Left cardiac atrium (tissue), 4 donors: ENCODE results near the gene ZSWIM6. TPM values are rescaled to one million over a fixed set of nuclear protein-coding genes. Genes with fewer than 3 reads are reported as not detected.

Experiments used
- ATAC-seq, 2 donors: fragments of 200-7000 bp; cut with Tn5 transposase; one replicate each; pipeline ENCODE4 v1.9.1; 2020; ENCODE audit warnings: mild to moderate bottlenecking in 2 of 2, moderate library complexity in 2 of 2
- DNase-seq: peaks from one replicate; pipeline ENCODE4 v3.0.0-alpha.2; 2020
- intact Hi-C, 2 donors: fragments of 100-400 bp; cut with DNase I; formaldehyde crosslinking; loops; one replicate each; pipeline versions ENCODE4 v1.14.1 to v1.15.1; 2022 to 2023
- total RNA-seq, 2 donors: library from RNA; stranded (reverse); fragmentation: NEBNext Ultra II Directional; extraction: Animal tissue kit (Norgen Biotek cat#: 25700); gene quantifications; one replicate each; pipeline ENCODE4 v1.2.1, GENCODE V29; 2021
- donor health status: DM: no; HTN: yes; CAD: no.
- donor health status: DM: no; HTN: yes; CAD: no; lungs with severe emphysema.
- donor health status: DM: yes; HTN: yes; CAD: no.
- donor health status: Dilated cardiomyopathy.

The ZSWIM6 gene
- total RNA-seq, 2 donors from 2014 or later, result 6.8 to 7.8 TPM

DNA sequence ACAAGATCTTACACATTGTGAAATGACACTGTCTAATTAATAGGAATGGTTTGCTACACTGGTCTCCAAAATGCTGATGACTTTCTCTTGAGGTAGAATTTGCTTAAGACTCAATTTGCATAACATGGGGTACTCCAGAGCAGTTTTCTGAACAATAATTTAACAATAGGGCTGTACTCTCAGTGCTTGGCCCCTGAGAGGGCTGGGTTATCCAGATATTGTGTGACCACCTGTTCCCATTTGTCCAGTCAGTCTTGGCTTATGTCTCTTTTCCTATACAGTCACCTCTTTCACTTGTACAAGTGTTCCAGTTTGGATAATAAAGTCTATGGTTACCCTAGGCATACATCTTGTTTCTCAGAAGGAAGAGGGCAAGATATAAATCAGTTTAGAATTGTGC lies 17.9 kb downstream of the ZSWIM6 start:
- DNase-seq (no peak), ATAC-seq (no peak)
- intact Hi-C loops, result no loop called here

DNA sequence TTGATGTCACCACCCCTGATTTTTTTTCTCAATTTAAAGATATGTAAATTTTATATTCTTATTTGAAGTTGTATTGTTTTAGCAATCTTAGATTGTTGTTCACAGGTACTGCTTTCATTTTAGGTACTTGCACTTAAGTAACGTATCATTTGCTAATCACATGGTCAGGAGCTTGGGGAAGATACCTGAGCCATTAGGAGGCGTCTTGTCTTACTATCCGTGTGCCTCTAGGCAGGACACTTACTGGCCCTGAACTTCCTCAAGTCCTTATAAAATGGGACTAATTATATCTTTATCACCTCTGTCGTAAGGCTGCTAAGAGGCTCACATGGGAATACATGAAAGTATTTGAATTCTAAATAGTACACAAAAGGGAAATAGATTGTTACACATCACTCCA lies 18.5 kb downstream of the ZSWIM6 start:
- no peak for DNase-seq
- intact Hi-C loops, result no loop called here
- no peak for ATAC-seq

DNA sequence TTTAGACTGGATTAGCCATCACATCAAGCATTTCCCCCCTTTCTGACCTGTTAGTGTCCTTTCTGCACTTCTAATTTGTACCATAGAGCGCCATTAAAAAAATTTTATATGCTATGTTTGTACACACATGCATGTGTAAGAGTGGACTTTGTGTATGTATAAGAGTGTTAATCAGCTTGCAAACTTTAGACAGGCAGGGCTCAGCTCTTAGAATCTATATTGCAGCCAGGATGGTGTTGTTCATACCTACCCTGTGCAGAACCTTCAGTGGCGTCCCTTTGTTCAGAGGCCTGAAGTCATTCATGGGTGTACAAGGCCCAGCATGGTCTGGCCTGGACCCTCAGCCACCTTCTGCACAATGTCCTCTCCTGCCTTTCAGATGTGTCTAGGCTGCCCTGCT lies 19.7 kb downstream of the ZSWIM6 start:
- ATAC-seq (no peak), DNase-seq (no peak)
- intact Hi-C loops, result no loop called here

DNA sequence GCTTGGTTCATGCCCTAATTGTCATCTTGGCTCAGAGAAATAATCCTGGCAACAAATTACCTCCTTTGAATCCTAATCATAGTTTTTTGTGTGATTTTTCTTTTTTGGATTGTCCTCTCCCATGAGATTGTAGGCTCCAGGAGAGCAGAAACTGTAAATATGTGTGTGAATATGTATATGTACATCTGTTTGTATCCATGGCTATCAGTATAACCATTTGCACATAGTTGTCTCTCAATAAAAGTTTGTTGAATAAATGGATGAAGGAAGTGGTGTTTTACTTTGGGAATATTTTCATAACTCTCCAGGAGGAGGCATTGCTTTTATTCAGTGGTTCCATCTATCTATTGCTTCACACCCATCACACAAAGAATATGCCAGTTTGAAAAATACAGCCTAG lies 20.1 kb downstream of the ZSWIM6 start:
- intact Hi-C loops, result no loop called here
- ATAC-seq, result no peak
- no peak for DNase-seq

DNA sequence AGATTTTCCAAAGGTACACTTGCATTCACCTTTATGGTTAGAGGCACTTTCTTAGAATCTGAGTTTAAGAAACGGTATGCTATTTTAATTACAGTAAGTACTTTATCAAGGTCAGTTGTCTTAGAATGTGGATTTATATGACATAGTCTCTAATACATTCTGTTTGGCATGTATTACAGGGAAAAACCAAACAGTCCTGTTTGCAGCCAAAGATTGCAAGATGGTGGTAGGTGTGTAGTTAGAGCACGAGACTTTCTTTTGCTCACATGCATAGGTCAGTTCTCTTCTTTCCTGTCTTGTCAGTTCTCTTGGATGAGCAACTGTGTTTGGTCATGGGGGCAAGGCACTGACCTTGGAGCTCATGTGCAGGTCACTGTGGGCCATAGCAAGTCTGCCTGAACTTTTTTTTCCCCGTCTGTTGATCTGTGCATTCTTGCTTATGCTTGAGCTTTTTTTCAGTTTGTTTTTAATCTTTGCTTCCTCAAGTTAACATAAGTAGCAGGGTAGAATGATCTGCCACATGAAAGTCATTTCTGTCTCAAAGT lies 20.6 kb downstream of the ZSWIM6 start:
- intact Hi-C loops, result no loop called here
- ATAC-seq (no peak), DNase-seq (no peak)

DNA sequence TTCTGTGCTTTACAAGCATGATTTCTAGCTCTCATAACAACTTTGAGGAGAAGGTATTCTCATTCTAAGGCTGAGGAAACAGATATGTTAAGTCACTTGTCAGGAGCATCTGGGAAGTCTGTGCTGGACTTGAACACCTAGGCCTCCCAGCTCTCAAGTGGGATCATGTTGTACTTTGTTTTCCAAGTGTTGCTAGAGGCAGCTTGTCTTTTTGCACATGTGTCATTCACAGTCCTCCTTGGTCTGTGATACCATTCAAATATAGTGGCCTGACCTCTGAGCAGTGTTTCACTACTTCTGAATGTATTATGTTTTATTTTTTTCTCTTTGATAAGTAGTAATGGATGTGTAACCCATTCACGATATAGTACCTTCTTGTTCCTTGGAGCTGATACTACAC lies 21.2 kb downstream of the ZSWIM6 start:
- ATAC-seq, result peak in 1 of 2 donors; percentile 56
- DNase-seq, result no peak
- intact Hi-C loops, result no loop called here

DNA sequence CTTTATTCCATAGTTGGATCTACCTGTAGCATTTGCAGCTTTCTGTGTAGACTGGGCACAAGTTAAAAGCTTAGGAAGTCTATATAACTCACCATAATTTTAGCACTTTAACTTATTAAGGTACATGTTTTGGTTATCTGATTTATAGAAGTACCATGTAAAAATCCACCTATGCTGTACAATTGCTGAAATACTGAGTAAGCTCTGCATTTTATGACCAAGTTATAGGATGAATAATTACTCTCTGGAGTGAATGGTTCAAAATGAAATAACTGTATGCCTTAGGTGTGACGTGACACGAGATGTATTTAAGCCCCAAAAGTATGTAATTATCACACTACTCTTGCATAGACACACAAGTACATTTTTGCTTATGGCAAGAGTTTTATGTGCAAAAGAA lies 22.1 kb downstream of the ZSWIM6 start:
- intact Hi-C loops, result no loop called here
- ATAC-seq (no peak), DNase-seq (no peak)

DNA sequence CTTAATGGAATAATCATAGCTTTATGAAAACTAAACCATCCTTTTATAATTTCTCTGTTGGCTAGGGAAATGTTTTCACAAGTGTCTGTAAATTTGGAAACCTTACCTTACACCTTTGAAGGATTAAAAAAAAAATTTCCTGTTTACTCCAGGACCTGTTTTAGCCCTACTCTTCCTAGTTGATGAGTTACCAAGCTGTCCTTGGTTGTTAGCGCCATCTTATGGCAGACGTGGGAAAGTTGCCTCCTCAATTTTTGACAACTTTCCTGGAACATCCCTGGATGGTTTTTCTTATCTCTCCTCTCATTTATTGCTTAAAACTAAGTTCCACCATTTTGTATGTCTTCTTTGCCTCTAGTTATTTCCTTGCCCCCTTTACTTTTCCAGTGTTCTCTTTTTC lies 25.7 kb downstream of the ZSWIM6 start:
- DNase-seq (no peak), ATAC-seq (no peak)
- intact Hi-C loops, result no loop called here

DNA sequence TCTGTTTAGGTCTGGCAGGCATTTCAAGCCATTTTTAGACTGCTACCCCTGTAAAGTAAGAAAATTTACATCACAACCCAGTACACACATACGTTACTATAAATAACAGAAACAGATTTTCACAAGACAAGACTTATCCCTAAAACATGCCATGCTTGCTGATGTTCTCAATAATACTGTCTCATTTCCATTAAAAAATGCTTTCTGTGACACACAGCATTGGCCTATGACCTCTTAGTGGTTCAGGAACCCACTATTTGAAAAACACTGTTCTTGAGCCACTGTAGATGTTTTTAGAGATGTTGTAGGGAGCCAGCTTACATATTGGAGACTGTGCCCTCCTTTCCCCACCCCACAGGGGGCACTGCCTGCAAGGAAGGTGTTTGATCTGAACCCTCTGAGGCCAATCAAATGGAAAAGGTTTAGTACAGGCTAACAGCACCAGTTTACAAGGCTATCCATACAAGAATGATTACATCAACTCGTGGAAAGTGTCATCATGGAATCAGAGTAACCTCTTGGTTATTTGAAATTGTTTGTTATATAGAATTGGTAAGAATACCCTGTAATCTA lies 30.8 kb downstream of the ZSWIM6 start:
- ATAC-seq, result no peak

DNA sequence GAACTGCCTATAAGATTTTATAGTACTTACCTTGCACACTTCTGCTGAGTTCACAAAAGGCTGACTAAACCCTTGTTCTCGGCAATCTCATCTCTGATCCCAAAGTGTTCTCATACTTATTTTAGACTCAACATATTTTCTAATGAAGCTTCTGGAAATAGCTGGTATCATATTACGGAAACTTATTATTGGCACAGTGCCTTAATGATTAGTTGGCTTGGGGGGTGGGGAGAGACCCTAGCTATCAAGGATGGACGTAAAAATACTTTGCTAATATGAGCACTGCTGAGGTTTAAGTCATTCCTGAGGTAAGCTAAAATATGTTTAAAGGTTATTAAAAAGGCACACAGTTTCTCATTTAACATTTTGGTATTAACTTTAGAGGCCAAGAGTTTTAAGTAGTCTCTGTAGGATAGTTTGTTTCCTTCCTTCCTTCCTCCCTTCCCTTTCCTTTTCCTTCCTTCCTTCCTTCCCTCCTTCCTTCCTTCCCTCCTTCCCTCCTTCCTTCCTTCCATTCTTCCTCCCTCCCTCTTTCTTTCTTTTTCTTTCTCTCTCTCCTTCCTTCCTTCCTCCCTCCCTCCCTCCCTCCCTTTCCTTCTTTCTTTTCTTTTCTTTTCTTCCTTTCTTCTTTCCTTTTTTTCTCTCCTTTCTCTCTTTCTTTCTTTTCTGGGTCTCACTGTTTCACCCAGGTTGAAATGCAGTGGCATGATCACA lies 31.5 kb downstream of the ZSWIM6 start:
- ATAC-seq, result no peak
- no peak for DNase-seq
- intact Hi-C loops, result no loop called here

More for the DNA sequence above, 30.8 kb downstream of the ZSWIM6 start:
- DNase-seq, result no peak
- intact Hi-C loops, result no loop called here

DNA sequence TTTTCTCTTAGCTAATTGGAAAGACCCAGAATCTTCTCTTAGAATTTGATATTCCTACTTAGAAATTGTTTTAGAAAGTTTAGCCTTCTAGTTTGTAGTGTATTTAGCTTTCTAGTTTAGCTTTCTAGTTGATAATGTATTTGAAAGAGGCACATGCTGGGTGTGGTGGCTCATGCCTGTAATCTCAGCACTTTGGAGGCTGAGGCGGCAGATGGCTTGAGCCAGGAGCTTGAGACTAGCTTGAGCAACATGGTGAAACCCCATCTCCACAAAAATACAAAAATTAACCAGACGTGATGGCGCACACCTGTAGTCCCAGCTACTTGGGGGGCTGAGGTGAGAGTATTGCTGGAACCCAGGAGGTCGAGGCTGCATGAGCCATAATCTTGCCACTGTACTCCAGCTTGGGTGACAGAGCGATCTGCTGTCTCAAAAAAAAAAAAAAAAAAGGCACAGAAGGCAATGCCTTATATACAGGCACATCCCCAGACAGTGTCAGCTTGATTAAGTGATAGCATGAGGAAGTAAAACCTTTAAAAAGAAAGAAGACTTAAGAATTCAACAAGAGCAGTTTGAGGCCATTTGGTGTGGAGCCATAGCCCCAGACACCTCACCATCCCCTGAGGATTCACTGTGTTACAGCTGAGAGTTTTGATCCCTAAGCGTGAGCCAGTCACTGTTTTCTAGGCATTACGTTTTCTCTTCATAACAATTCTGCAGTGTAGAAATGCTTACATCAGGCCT lies 34.6 kb downstream of the ZSWIM6 start:
- DNase-seq (no peak), ATAC-seq (no peak)
- intact Hi-C loops, result no loop called here

DNA sequence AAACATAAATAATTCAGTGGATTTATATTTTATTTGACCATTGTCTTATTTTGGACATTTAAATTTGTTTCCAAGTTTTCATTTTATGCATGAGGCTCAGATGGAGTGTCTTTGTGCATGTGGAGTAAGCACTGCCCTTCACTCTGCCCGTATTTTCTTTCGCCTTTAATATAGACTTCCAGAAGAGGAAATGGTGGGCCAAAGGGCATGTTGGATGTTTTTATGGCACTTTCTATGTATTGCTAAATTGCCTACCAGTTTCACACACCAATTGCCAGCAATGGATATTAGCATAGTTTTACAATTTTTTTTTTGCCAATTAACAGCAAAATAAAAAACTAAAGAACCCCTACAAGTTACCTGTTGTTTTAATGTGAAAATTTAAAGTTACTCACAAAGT lies 38.4 kb downstream of the ZSWIM6 start:
- intact Hi-C loops, result no loop called here
- no peak for DNase-seq
- no peak for ATAC-seq

DNA sequence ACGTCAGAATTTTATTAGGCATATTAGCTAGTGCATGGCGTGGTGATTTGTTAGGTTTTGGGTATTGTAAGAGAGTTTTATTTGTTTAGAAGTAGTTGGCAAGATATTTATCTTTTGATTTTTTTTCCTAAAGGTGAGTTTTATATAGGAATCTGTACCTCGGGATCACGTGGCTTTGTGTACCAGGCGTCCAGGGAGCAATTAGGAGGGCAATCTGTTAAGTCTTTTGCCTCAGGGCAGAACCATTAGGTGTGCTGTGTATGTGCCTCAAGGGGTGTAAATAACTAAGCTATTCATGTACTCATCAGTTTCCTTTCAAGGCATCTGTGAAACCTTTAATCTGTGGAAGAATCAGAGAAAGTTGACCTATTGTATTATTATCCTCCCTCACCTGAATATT lies 39.4 kb downstream of the ZSWIM6 start:
- intact Hi-C loops, result no loop called here
- ATAC-seq (no peak), DNase-seq (no peak)

DNA sequence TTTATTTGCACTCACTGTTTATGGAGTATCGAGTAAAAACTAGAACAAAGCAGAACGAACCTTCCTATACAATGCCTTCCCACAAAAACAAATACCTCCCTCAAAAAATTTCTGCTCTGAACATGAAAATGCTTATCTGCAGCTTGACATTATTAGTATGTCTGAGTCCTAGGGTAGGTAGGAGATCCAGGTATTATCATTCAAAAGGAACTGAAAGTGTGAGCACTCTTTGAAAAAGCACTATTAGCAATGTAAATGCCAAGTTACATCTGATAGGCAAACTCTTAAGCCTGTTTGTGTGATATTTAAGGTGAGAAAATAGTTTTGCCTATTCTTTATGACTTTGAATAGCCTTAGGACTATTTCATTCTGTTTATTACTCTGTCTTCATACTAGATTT lies 47.6 kb downstream of the ZSWIM6 start:
- DNase-seq (no peak), ATAC-seq (no peak)
- intact Hi-C loops, result no loop called here

DNA sequence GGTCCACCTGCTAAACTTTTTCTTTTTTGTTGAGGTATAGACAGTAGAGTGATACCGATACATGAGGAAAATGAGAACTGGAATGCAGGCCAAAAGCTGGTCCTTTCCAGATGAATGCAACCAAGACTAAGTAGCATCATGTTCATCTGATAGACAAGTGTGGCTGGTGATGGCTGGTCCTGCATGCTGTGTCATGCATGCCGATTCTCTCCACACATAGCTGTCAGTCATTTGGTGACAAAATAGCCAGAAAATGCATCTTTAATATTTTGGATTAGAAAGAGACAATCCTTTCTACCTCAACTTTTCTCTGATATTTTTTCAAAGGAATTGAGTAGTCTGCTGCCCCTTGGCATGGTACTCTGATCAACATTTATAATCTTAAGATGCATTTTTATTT lies 49.9 kb downstream of the ZSWIM6 start:
- intact Hi-C loops, result no loop called here

DNA sequence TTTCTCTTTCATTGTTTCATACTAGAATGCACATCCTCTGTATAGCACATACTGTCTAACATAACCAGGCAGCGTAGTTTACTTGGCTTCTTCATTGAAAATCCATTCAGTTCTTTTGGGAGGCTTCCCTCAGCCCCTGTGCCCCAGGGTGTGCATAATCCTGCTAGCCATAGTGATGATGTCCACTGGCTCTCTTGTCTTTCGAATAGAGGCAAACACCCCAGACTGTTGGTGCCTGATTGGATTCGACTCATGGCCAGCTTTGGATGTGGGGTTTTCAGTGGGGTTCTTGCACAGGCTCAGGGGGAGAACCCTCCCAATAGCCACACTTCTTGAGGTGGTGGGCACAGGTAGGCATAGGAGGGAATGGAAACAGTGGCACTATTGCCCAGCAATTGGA lies 53.6 kb downstream of the ZSWIM6 start:
- no peak for DNase-seq
- intact Hi-C loops, result no loop called here
- no peak for ATAC-seq

More for the DNA sequence above, 49.9 kb downstream of the ZSWIM6 start:
- DNase-seq (no peak), ATAC-seq (no peak)

DNA sequence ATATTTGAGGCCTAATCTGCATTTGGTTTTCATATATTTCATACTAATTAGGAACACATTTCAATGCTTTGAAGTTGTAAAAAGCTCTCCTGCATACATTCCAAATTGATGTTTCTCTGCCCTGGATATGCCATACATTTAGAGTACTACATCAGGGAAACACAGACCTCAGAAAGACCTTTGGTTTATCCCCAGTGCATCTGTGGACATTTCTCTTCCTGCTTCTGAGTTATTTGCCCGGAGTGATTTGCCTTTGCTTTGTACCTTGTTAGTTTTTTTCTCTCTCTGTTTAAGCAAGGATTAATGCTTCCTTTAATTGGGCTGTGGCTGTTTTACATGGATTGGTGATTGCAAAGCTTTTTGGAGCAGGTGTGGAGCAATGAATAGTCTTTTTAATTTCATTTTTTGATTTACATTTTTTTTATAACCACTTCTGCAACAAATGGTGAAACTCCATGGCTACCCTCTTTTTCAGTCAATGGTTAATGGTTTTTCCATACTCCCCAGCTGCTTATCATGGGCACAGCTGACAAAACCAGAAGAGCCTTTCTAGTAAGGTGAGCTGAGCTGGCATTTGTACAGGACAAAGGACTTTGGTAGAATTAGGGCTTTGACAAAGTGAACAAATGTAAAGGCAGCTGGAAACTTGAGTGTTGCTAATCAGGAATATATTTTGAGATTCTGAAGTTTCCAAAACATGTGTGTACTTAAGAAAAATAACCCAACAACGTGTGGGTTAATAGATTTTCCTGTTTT lies 54.2 kb downstream of the ZSWIM6 start:
- intact Hi-C loops, result no loop called here
- DNase-seq, result no peak
- ATAC-seq, result no peak

DNA sequence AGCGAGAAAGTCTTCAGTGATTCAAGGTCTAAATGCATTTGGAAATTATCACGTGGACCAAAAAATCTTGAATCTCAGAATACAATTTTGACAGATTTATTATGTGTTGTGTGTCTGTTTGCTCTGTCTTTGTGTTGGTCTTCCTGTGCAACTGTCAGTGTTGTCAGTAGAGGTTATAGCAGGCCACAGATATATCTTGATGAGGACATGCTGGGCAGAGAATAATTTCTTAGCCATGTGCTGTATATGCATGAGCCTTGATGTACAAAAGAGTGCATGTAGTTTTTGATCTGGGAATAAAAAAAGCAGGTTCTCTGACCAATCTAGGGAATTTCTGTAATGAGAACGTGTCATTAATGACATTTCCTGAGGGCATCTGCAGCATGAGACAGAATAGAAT lies 57.6 kb downstream of the ZSWIM6 start:
- intact Hi-C loops, result no loop called here
- no peak for ATAC-seq
- DNase-seq, result no peak

DNA sequence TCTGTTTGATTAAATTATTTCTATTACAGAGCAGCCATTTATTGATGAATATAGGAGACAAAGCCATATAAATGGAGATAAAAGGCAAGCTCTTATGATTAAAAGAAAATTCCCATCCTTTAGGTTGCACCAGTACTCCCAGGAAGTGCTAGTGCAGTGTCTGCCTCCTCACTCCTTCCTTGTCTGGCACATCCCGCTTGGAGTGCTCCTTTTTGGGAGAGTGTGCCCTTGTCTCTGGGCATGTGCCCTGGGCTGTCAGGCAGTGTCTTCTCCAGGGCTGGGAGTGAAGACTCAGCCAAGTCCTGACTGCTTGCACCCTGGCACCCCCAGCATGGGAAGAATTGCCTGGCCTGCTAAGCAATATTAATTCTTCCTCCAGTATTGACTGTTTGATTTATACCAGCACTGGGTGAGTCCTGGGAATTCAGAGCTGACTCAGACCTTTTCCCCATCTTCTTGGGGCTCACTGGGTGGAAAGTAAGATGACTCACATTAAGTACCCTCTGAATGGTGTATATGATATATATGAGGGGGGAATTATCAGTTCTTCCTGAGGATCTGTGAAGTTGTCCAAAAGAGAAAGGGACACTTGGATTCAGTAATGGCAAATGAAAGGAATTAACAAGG lies 62.1 kb downstream of the ZSWIM6 start:
- ATAC-seq (peak in 1 of 2 donors; percentile 31), DNase-seq (no peak)
- intact Hi-C loops, result no loop called here
